ENCODE data around the gene ST3GAL3.

Gene ST3GAL3

DNA sequence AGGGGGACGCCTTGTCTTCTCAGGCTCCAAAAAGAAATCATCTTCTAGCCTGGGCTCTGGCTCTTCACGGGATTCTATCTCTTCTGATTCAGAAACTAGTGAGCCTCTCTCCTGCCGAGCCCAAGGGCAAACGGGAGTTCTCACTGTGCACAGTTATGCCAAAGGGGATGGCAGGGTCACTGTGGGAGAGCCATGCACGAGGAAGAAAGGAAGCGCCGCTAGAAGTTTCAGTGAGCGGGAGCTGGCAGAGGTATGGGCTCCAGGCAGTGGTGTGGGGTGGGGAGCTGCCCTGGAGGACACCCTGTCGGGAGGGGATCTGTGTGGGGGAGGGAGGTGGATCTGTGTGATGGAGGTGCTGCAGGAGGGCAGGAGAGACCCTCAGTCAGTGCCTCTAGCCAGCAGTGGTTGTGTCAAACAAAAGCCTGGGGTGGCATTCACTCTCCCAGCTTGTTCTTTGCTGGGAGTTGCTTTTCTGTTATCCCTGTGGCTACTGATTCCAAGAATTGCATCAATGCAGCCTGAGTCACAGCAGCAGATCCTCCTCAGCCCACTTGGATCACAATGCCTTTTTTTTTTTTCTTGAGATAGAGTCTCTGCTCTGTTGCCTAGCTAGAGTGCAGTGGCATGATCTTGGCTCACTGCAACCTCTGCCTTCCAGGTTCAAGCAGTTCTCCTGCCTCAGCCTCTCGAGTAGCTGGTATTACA, 35.6 kb upstream of the ST3GAL3 start:
- Histone ChIP-seq H3K27me3 (no peaks in the 10 kb centered on the region), H3K27ac (no peak overlapping the region), H3K4me1 (no peaks in the 10 kb centered on the region), H3K9me3 (replicated peaks in 1 of 11) (no peaks in the 10 kb centered on the region), H3K4me2 (no peak overlapping the region), H3K36me3 (peaks cover 96 to 100% (median 98%) of the 10 kb centered on the region in 11 experiments), H4K20me1 (peaks cover 20 to 96% (median 85%) of the 10 kb centered on the region in 11 experiments; a peak in 21 of 22 replicates), H3K9ac (no peak overlapping the region), H3K4me3 (no peak overlapping the region)
- no peak for TF ChIP-seq Cebpa-rat (IDR thresholded peaks at IDR 0.05)

DNA sequence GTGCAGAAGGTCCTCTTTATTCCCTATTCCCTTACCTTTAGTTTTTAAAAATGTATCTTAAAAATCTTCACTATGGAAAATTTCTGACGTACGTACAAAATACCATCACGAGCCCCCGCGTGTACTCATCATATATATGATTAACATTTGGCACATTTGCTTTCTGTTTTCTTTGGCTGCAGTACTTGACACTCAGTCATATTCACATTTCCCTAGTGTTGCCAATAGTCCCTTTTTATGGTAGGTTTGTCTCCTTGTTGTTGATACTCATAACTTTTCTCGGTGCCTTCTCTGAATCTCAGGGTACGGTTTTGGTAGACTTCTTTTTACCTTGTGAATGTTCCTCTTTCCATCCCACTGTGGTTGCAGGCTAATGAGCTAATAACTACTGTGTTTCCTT, 34.1 kb upstream of the ST3GAL3 start:
- Histone ChIP-seq H3K36me3 (peaks cover 96 to 100% (median 98%) of the 10 kb centered on the region in 11 experiments), H3K27me3 (no peaks in the 10 kb centered on the region), H3K4me3 (no peak overlapping the region), H4K20me1 (peaks cover 23 to 96% (median 85%) of the 10 kb centered on the region in 11 experiments; a peak in 21 of 22 replicates), H3K27ac (no peak overlapping the region), H3K4me1 (no peaks in the 10 kb centered on the region), H3K9me3 (replicated peaks in 1 of 11) (no peaks in the 10 kb centered on the region), H3K9ac (no peak overlapping the region), H3K4me2 (no peak overlapping the region)
- TF ChIP-seq Cebpa-rat (IDR thresholded peaks at IDR 0.05) = no peak

DNA sequence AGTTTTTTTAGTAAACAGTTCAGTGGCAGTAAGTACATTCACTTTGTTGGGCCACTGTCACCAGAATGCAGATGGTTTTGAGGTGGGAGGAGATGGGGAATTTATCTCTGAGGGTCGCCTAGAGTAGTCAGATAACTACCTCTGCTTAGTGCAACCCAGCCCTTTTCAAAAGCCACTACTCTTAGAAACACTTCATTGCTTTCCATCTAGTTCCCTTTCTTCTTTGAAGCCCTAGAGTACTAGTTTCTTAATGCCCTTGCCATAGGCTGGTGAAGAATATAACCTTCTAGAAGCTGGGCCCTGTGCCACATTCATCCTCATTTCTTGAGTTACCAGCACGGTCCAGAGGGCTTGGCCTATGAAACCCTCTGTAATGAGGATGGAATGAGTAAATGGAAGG, 28.4 kb upstream of the ST3GAL3 start:
- Histone ChIP-seq H3K4me3 (no peak overlapping the region), H3K4me1 (no peaks in the 10 kb centered on the region), H3K4me2 (no peak overlapping the region), H3K36me3 (peaks cover 98 to 100% (median 100%) of the 10 kb centered on the region in 11 experiments), H3K9ac (no peak overlapping the region), H3K27me3 (no peaks in the 10 kb centered on the region), H3K9me3 (replicated peaks in 1 of 11) (no peaks in the 10 kb centered on the region), H4K20me1 (peaks cover 20 to 98% (median 93%) of the 10 kb centered on the region in 11 experiments; a peak in 21 of 22 replicates), H3K27ac (no peak overlapping the region)
- no peak for TF ChIP-seq Cebpa-rat (IDR thresholded peaks at IDR 0.05)

DNA sequence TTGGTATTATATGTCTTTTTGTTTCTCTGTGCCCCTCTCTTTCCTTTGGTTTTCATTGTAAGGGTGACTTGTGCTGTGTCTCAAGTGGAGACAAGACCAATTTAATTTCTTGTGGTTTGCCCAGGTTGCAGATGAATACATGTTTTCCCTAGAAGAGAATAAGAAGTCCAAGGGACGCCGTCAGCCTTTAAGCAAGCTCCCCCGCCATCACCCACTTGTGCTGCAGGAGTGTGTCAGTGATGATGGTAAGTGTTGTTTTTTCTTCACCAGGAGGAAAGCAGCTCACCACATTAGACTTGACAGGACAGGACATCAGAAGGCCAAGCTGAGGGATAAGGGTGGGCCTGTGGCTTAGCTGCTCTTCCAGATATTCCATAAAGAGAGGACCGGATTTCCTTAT, 23.8 kb upstream of the ST3GAL3 start:
- Histone ChIP-seq H3K27me3 (no peaks in the 10 kb centered on the region), H3K4me2 (no peak overlapping the region), H3K27ac (no peak overlapping the region), H3K4me1 (peaks cover 0 to 17% (median 14%) of the 10 kb centered on the region in 10 experiments; a peak in 14 of 20 replicates), H3K9me3 (replicated peaks in 1 of 11) (no peaks in the 10 kb centered on the region), H3K4me3 (no peak overlapping the region), H3K9ac (no peak overlapping the region), H3K36me3 (peaks cover 94 to 100% (median 99%) of the 10 kb centered on the region in 11 experiments), H4K20me1 (peaks cover 18 to 92% (median 82%) of the 10 kb centered on the region in 11 experiments; a peak in 20 of 22 replicates)
- TF ChIP-seq Cebpa-rat (IDR thresholded peaks at IDR 0.05) = no peak

DNA sequence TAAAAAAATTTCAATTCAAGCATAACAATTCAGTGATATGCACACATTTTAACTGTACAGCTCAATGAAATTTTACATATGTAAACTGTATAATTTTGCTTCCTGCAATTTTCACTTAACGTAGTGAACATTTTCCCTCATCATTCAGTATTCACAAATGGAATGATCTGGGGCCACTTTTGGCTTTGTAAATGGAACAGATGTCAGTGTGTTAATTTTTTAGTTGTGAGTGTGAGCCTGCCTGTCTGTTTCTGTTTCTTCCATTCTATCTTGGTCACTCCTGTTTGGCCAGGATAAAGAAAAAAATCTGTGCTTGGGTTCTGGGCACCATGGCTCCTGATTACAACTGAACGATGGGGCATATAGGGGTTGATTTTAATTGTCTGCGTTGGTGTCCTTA, 20.5 kb upstream of the ST3GAL3 start:
- peaks cover 0 to 24% (median 20%) of the 10 kb centered on the region in 10 experiments; a peak in 14 of 20 replicates for H3K4me1 ChIP-seq
- TF ChIP-seq Cebpa-rat (IDR thresholded peaks at IDR 0.05) = no peak
- peaks cover 26 to 92% (median 73%) of the 10 kb centered on the region in 11 experiments; a peak in 20 of 22 replicates for H4K20me1 ChIP-seq
- no peak overlapping the region for H3K9ac ChIP-seq
- peaks cover 93 to 100% (median 100%) of the 10 kb centered on the region in 11 experiments for H3K36me3 ChIP-seq
- no peak overlapping the region for H3K27ac ChIP-seq
- H3K27me3 ChIP-seq = no peaks in the 10 kb centered on the region
- no peaks in the 10 kb centered on the region for H3K9me3 ChIP-seq (replicated peaks in 1 of 11)
- no peak overlapping the region for H3K4me2 ChIP-seq
- no peak overlapping the region for H3K4me3 ChIP-seq

DNA sequence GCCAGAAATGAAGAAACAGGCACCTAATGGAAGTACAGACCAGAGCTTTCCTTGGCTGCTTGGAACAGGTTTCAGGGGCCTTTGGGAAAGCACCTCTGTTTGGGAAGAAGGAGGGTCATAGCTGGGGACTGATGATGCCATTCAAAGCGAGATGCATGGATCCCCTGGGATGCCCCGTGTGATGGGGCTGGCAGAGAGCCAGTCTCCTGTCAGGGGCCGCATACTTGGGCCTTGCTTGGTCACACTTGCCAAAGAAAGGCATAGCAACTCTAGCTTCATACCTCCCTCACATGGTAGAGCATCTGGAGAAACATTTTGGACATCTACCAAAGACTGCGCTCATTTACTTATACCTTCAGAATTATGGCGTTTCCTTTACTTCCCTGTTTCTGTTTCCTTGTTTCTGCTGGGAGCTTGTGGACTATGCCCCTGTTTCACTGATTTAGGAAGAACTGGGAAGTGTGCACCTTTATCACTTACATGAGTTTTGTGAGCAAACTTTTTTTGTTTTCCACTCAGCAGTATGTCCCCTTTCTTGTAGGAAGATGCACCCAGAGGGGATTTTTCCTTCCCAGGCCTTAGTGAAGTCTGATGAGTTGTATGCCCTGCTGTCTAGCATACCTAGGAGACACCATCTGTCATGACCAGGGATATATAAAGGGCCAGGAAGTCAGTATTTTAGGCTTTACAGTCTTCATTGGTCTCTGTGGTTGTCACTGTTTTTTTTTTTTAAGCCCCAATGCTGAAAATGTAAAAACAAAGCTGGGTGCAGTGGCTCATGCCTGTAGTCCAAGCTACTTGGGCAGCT, 19.8 kb upstream of the ST3GAL3 start:
- Histone ChIP-seq H3K36me3 (peaks cover 93 to 100% (median 100%) of the 10 kb centered on the region in 11 experiments), H3K27ac (peak overlapping the region in 1 of 11 experiments; percentile 27; a peak in 2 of 22 replicates), H3K27me3 (no peaks in the 10 kb centered on the region), H3K4me3 (no peak overlapping the region), H3K9me3 (replicated peaks in 1 of 11) (no peaks in the 10 kb centered on the region), H4K20me1 (peaks cover 21 to 92% (median 70%) of the 10 kb centered on the region in 11 experiments; a peak in 20 of 22 replicates), H3K4me2 (peak overlapping the region in 5 of 11 experiments; percentile 30 to 51 (median 47); a peak in 8 of 22 replicates), H3K4me1 (peaks cover 0 to 24% (median 20%) of the 10 kb centered on the region in 10 experiments; a peak in 14 of 20 replicates), H3K9ac (no peak overlapping the region)
- no peak for TF ChIP-seq Cebpa-rat (IDR thresholded peaks at IDR 0.05)

DNA sequence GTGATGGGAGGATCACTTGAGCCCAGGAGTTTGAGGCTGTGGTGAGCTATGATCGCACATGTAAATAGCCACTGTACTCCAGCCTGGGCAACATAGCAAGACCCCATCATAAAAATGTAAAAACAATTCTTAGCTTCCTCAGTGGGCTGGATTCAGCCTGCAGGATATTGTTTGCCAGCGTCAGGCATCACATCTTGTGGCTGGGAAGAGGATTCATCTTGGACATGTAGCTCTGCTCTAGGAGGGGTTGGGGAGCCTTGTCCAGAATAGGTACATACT, 19.3 kb upstream of the ST3GAL3 start:
- no peaks in the 10 kb centered on the region for H3K27me3 ChIP-seq
- 0 out of 22 replicates have a peak overlapping the region, but pooled peaks of 2 of the 11 experiments have one; percentile 3 to 21 for H3K9ac ChIP-seq
- H3K4me3 ChIP-seq = no peak overlapping the region
- peaks cover 0 to 24% (median 20%) of the 10 kb centered on the region in 10 experiments; a peak in 14 of 20 replicates for H3K4me1 ChIP-seq
- H3K36me3 ChIP-seq = peaks cover 93 to 100% (median 100%) of the 10 kb centered on the region in 11 experiments
- no peaks in the 10 kb centered on the region for H3K9me3 ChIP-seq (replicated peaks in 1 of 11)
- peak overlapping the region in 5 of 11 experiments; percentile 12 to 52 (median 27); a peak in 5 of 22 replicates for H3K27ac ChIP-seq
- no peak for TF ChIP-seq Cebpa-rat (IDR thresholded peaks at IDR 0.05)
- H3K4me2 ChIP-seq = peak overlapping the region in 7 of 11 experiments; percentile 3 to 51 (median 32); a peak in 10 of 22 replicates
- H4K20me1 ChIP-seq = peaks cover 16 to 92% (median 70%) of the 10 kb centered on the region in 11 experiments; a peak in 20 of 22 replicates

DNA sequence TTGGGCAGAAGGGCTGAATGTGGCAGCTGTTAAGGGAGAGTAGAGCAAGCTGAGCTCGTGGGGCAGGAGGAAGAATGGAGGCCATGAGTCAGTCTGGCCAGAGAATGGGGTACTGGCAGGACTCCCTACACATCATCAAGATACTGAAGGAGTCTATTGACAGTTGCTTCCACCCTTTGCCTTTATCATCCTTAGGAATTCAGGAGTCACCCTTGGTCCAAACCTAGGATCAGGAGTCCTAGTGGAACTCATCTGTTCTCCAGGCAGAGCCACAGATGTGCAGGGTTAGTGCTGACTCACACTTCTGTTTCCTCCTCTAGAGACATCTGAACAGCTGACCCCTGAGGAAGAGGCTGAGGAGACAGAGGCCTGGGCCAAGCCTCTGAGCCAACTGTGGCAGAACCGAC, 18.7 kb upstream of the ST3GAL3 start:
- H3K36me3 ChIP-seq = peaks cover 93 to 100% (median 100%) of the 10 kb centered on the region in 11 experiments
- peaks cover 0 to 24% (median 20%) of the 10 kb centered on the region in 10 experiments; a peak in 14 of 20 replicates for H3K4me1 ChIP-seq
- H3K9me3 ChIP-seq (replicated peaks in 1 of 11) = no peaks in the 10 kb centered on the region
- TF ChIP-seq Cebpa-rat (IDR thresholded peaks at IDR 0.05) = no peak
- peak overlapping the region in 7 of 11 experiments; percentile 3 to 51 (median 32); a peak in 11 of 22 replicates for H3K4me2 ChIP-seq
- H3K4me3 ChIP-seq = no peak overlapping the region
- no peaks in the 10 kb centered on the region for H3K27me3 ChIP-seq
- peak overlapping the region in 3 of 11 experiments; percentile 3 to 21 (median 11); a peak in 2 of 22 replicates for H3K9ac ChIP-seq
- H3K27ac ChIP-seq = peak overlapping the region in 7 of 11 experiments; percentile 1 to 52 (median 27); a peak in 11 of 22 replicates
- peaks cover 13 to 92% (median 70%) of the 10 kb centered on the region in 11 experiments; a peak in 20 of 22 replicates for H4K20me1 ChIP-seq

Data from BLaER1 treated with 17β-estradiol and CSF1 and Interleukin-3, amounts not matched to agents 10 nM and 100 nM (cell line).